Stimulated activated CD8-positive, alpha-beta memory T cell treated with anti-CD3 and anti-CD28 coated beads, Interleukin-2, amount 100 ng/mL, for 1 hour (primary cell): ENCODE data around the gene ZBTB43.

Experiments
- DNase-seq, 2 donors: peaks; one replicate each; pipeline ENCODE4 v3.0.0-alpha.2; 2020; ENCODE audit warnings: low read depth in 2 of 2

ZBTB43 gene

GRCh38 chr9:126829035-126829434, 24.2 kb downstream of the ZBTB43 start:
- no peak for DNase-seq

DNA sequence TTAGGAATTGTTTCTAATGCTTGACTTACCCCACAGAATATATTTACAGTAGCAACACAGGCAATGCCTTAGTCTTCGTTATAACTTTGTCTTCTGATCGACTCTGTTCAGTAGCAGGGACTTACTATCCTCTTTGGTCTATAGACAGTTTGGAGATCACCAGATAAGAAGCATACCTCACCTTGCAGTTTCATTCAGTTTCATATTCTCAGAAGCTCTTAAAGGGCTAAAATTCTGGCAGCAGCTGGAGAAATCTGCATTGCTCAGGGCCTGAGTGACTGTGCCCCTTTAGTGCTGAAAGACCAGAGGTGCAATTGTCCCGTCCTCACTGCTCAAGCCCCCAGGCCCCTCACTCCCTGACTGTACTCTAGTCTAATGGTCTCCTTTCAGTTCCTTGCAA, 26.0 kb downstream of the ZBTB43 start:
- DNase-seq = no peak

DNA sequence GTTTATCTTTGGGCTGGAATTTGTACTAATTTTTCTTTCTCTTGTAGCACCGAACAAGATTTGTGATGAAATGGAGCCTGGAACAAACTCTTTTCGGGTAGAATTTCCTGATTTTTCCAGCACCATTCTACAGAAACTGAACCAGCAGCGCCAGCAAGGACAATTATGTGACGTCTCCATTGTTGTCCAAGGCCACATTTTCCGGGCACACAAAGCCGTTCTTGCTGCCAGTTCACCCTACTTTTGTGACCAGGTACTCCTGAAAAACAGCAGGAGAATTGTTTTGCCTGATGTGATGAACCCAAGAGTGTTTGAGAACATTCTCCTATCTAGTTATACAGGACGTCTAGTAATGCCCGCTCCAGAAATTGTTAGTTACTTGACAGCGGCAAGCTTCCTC, 27.6 kb downstream of the ZBTB43 start:
- DNase-seq = no peak

GRCh38 chr9:126833020-126833419, 28.2 kb downstream of the ZBTB43 start:
- DNase-seq = no peak

- no peak for DNase-seq
Measured at GRCh38 chr9:126833710-126834345, 29.0 kb downstream of the ZBTB43 start.

DNA sequence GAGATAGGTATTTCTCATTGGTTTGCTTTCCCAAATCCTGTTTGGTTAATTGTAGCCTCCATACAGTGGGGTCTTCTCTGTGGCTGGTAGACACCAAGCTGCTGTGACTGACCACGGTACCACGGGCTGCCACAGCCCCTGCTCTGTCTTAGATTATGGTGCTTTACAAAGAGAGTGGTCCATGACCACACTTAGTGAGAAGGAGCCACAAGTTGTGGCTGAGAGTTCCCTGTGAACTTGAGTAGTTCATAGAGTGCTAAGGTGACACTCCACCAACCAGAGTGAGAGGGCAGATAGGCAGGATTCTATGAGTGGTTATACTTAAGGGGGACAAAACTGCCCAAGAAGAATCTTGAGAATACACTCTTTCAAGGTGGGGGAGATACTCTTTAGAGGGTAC, 29.8 kb downstream of the ZBTB43 start:
- DNase-seq = no peak

GRCh38 chr9:126836216-126836615, 31.4 kb downstream of the ZBTB43 start:
- no peak for DNase-seq

GRCh38 chr9:126838055-126838811, 33.4 kb downstream of the ZBTB43 start:
- DNase-seq = no peak

DNA sequence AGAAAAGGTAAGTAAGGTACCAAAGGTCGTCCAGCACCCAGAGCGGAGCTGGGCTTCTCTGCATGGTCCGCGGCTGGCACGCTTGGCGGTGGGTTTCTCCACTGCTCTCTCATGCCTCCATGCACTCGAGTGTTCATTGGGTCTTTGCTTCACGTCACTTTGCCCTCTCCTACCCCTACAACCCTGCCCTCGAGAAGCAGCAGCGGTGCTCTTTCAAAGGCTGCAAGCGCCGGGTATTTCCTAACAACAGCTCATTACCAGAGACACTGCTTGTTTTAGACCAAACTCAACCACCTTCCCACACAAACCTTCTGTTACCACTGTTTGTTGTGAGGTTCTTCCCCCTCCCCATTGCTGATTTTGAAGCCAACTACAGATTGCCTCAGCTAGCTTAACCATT, 34.1 kb downstream of the ZBTB43 start:
- no peak for DNase-seq

GRCh38 chr9:126839301-126839700, 34.5 kb downstream of the ZBTB43 start:
- DNase-seq = no peak

DNA sequence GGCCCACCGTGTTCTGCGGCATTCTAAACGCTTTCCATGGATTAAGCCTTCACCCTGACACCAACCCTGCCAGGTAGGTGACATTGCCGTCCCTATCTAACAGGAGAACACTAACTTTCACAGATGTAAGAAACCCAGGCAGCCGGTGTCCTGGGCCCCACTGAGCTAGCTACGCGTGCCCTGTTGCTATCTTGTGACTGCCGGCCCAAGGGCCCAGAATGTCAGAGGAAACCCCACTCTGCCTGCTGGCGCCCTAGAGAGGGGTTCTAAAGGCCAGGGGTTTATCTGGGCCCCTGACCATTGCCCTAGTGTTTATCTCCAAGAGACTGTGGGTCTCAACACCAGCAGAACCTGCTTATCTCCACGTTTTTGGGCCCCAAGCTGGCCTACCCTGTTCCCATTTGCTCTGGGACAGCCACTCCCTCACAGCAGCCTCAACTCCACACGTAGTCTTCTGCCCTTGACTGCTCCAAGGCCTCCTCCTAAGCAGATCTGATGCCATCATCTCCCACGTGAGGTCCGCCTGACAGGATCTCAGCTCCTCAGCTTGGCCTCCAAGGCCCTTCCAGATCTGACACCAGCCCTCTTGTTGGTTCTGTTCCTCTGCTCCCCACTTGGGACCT, 37.5 kb downstream of the ZBTB43 start:
- no peak for DNase-seq

DNA sequence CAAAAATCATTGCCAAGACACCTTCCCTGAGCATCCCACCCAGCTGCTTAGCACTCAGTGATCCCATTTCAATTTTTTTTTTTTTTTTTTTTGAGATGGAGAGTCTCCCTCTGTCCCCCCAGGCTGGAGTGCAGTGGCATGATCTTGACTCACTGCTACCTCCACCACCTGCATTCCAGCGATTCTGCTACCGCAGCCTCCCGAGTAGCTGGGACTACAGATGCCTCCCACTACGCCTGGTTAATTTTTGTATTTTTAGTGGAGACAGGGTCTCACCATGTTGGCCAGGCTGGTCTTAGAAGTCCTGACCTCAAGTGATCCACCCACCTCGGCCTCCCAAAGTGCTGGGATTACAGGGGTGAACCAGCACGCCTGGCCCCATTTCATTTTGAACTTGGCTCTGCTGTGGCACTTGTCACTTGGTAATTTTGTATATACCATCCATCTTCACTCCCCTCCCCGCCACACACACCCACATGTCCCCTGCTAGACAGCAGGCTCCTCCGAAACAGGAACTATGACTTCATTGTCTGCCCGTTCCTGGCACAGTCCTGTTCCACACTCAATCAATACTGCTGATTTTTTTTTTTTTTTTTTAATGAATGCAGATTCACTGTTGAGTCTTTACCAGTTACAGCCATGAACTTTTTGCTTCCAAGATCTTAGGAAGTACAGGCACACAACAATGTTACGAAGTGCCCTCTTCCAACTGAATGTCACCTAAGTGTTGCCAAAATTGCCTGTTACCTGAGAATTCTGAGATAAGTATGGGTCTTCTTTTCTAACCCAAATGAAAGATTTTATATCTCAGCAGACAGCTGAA, 38.3 kb downstream of the ZBTB43 start:
- DNase-seq = no peak

DNA sequence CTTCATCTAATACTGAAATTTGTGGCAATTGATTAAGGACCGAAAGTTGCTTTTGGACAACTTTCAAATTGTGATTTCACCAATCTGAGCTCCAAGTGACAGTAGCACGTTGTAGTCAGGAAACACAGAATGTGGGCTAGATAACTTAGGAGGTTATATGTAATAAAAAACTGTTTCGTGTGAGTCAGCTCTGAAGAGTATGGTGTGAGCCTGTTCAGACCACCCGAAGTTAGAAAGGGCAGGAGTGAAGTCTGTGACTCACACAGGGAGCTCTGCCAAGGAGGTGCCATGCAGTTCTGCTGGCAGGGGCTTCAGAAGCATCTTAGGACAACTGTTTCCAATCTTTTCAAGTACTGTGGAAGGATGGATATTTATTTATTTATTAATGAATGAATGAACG, 39.2 kb downstream of the ZBTB43 start:
- DNase-seq = no peak

- DNase-seq = no peak
Measured at GRCh38 chr9:126847051-126847450, 42.2 kb downstream of the ZBTB43 start.

GRCh38 chr9:126849591-126850225, 44.9 kb downstream of the ZBTB43 start:
- DNase-seq = no peak

GRCh38 chr9:126851286-126851880, 46.5 kb downstream of the ZBTB43 start:
- no peak for DNase-seq

DNA sequence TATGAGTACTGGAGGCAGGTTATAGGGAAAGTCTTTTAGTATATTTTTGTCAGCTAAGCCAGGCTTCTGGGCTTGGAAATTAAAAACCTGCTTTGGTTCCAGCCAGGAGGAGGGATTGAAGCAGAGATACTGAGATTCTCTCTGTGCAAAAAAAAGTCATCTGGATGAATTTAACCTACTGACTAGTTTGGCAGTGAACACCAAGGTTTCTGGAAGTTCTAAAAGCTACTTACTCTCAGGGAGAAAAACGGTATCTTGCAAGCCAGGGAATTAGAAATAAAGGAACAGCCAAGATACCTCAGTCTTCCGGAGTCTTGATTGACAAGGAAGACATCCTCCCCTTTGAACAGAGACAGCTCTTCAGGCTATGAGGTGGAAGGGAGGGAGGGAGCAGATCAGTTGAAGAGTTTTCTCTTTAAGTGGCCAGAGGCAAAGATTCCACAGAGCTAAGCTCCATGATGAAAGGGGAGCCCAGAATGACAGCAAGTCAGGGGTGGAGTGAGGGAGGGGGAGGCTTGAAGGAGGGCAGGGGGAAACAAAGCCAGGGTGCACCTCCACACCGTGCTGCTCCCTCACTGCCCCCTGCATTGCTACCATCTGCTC, 47.3 kb downstream of the ZBTB43 start:
- no peak for DNase-seq

DNA sequence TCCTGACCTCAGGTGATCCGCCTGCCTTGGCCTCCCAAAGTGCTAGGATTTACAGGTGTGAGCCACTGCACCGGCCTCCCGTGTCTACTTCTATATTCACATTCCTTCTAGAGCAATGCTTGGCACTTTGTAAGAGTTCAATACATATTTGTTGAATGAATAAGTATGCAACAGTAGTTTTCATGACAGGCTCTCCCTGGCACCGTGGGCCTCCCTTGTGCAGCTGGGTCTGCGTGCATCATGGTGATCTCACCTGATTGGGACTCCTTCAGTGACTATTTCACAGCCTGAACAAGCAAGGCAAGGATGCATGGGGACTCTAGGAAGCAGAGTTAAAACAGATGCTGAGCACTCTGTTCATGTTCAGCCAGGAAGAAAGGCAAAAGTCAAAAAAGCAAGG, 48.8 kb downstream of the ZBTB43 start:
- no peak for DNase-seq

GRCh38 chr9:126854734-126855133, 49.9 kb downstream of the ZBTB43 start:
- DNase-seq = no peak

- no peak for DNase-seq
Measured at GRCh38 chr9:126856326-126856877, 51.6 kb downstream of the ZBTB43 start.
